NCI-H510A (cell line): ENCODE data around the gene DPP10.

Experiments
- DNase-seq: peaks from one replicate; lab custom pipeline; 2025; lab: John Stamatoyannopoulos, UW

The DPP10 gene

GRCh38 chr2:115285416-115285815 is 843.0 kb downstream of the DPP10 start:
- DNase-seq: no peak

- DNase-seq: no peak
Observed at GRCh38 chr2:115290478-115290877, 848.0 kb downstream of the DPP10 start.

GRCh38 chr2:115292742-115293141 is 850.3 kb downstream of the DPP10 start:
- DNase-seq: no peak

GRCh38 chr2:115294999-115295398 is 852.6 kb downstream of the DPP10 start:
- no peak for DNase-seq

GRCh38 chr2:115297056-115297455 is 854.6 kb downstream of the DPP10 start:
- DNase-seq: no peak

GRCh38 chr2:115299199-115299598 is 856.8 kb downstream of the DPP10 start:
- no peak for DNase-seq

GRCh38 chr2:115305712-115306111 is 863.3 kb downstream of the DPP10 start:
- no peak for DNase-seq

GRCh38 chr2:115314119-115314518 is 871.7 kb downstream of the DPP10 start:
- no peak for DNase-seq

- no peak for DNase-seq
Observed at GRCh38 chr2:115327061-115327460, 884.6 kb downstream of the DPP10 start.

- no peak for DNase-seq
Observed at GRCh38 chr2:115359550-115359949, 917.1 kb downstream of the DPP10 start.

GRCh38 chr2:115364093-115364492 is 921.7 kb downstream of the DPP10 start:
- no peak for DNase-seq

- no peak for DNase-seq
Observed at GRCh38 chr2:115369400-115369799, 927.0 kb downstream of the DPP10 start.

- no peak for DNase-seq
Observed at GRCh38 chr2:115374981-115375380, 932.5 kb downstream of the DPP10 start.

GRCh38 chr2:115384399-115384798 is 942.0 kb downstream of the DPP10 start:
- DNase-seq: no peak

GRCh38 chr2:115386465-115386864 is 944.0 kb downstream of the DPP10 start:
- no peak for DNase-seq

GRCh38 chr2:115389024-115389423 is 946.6 kb downstream of the DPP10 start:
- no peak for DNase-seq

GRCh38 chr2:115389898-115390565 is 947.6 kb downstream of the DPP10 start:
- DNase-seq: no peak

- no peak for DNase-seq
Observed at GRCh38 chr2:115396579-115396978, 954.1 kb downstream of the DPP10 start.

GRCh38 chr2:115400940-115401339 is 958.5 kb downstream of the DPP10 start:
- no peak for DNase-seq

GRCh38 chr2:115412501-115412900 is 970.1 kb downstream of the DPP10 start:
- no peak for DNase-seq

- no peak for DNase-seq
Observed at GRCh38 chr2:115413791-115414190, 971.4 kb downstream of the DPP10 start.

GRCh38 chr2:115414466-115414865 is 972.0 kb downstream of the DPP10 start:
- DNase-seq: no peak

GRCh38 chr2:115422004-115422634 is 979.7 kb downstream of the DPP10 start:
- no peak for DNase-seq

GRCh38 chr2:115427436-115427835 is 985.0 kb downstream of the DPP10 start:
- DNase-seq: no peak
